ENCODE results near the gene RSAD2.
A peak's percentile ranks its signal among the peaks of the same experiment; 100 is the strongest.
"Not testable (repeated sequence)": the region's sequence is repeated elsewhere in the genome, so short reads cannot be mapped to it uniquely, and the experiment has no call there.

RSAD2 gene

GRCh38 chr2:6929196-6929819 lies 51.7 kb downstream of the RSAD2 start:
- DNase-seq, result peak; percentile 50

- DNase-seq, result no peak
These were observed 53.5 kb downstream of the RSAD2 start for GRCh38 chr2:6930923-6931647.

- DNase-seq, result no peak
These were observed 54.2 kb downstream of the RSAD2 start for GRCh38 chr2:6931753-6932152.

GRCh38 chr2:6932206-6932605 lies 54.6 kb downstream of the RSAD2 start:
- DNase-seq, result no peak

- DNase-seq, result no peak
These were observed 55.3 kb downstream of the RSAD2 start for GRCh38 chr2:6932828-6933227.

GRCh38 chr2:6933911-6934310 lies 56.3 kb downstream of the RSAD2 start:
- DNase-seq, result no peak

GRCh38 chr2:6934345-6934744 lies 56.8 kb downstream of the RSAD2 start:
- DNase-seq, result no peak

GRCh38 chr2:6934758-6935651 lies 57.4 kb downstream of the RSAD2 start:
- DNase-seq, result no peak

GRCh38 chr2:6935652-6936020 lies 58.1 kb downstream of the RSAD2 start:
- DNase-seq, result not testable (repeated sequence)

GRCh38 chr2:6937157-6937556 lies 59.6 kb downstream of the RSAD2 start:
- no peak for DNase-seq

GRCh38 chr2:6937582-6937981 lies 60.0 kb downstream of the RSAD2 start:
- DNase-seq, result no peak

- no peak for DNase-seq
These were observed 61.5 kb downstream of the RSAD2 start for GRCh38 chr2:6939071-6939470.

- no peak for DNase-seq
These were observed 63.2 kb downstream of the RSAD2 start for GRCh38 chr2:6940820-6941219.

GRCh38 chr2:6941299-6942046 lies 63.9 kb downstream of the RSAD2 start:
- DNase-seq, result no peak

GRCh38 chr2:6942848-6943247 lies 65.3 kb downstream of the RSAD2 start:
- DNase-seq, result no peak

GRCh38 chr2:6943523-6943922 lies 65.9 kb downstream of the RSAD2 start:
- no peak for DNase-seq

GRCh38 chr2:6943971-6944370 lies 66.4 kb downstream of the RSAD2 start:
- no peak for DNase-seq

GRCh38 chr2:6944555-6944954 lies 67.0 kb downstream of the RSAD2 start:
- DNase-seq, result no peak

GRCh38 chr2:6945087-6945813 lies 67.7 kb downstream of the RSAD2 start:
- DNase-seq, result no peak

GRCh38 chr2:6945821-6946220 lies 68.2 kb downstream of the RSAD2 start:
- DNase-seq, result no peak

- peak; percentile 91 for DNase-seq
These were observed 69.1 kb downstream of the RSAD2 start for GRCh38 chr2:6946722-6947121.
